C4-2B (cell line): ENCODE results near the gene KLF16.

ENCODE experiments used
- CTCF ChIP-seq: fragments of 450-650 bp; conservative IDR thresholded peaks from 2 replicates; pipeline ENCODE4 v1.5.1; 2017; ENCODE audit warnings: mild to moderate bottlenecking
- ZFX ChIP-seq: fragments of 450-650 bp; IDR thresholded peaks from 2 replicates; pipeline ENCODE4 v1.6.1; 2017

- no peak for TF ChIP-seq CTCF
- TF ChIP-seq ZFX, result no peak
Observed at GRCh38 chr19:1889907-1890306, 26.5 kb upstream of the KLF16 start.
